Putamen (tissue), 1 donor: Measurements from ENCODE around the gene CXorf51A.
A peak's percentile ranks its signal among the peaks of the same experiment; 100 is the strongest.
"Not testable (repeated sequence)": the region's sequence is repeated elsewhere in the genome, so short reads cannot be mapped to it uniquely, and the experiment has no call there.

ENCODE experiments used
- DNase-seq: peaks from one replicate; pipeline ENCODE4 v3.0.0-alpha.2; 2016; ENCODE audit warnings: low spot score

CXorf51A gene

DNA sequence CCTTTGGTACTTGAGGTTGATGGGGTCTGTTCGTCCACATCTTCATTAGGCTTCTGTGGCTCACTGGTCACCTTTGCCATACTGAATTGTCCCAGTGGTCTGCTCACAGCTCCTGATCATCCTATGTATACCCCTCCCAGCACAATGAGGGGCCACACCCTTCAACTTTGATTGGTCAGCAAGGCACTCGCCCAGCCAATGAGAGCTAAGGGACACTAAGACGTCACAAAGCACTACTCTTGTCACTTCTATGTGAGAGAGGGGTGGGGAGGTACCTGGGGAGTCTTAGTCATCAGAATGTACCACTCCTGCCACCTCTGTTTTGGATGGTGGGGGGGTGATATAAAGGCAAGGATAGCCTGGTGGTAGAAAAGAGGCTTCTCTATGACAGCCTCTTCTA is at the start of gene CXorf51A:
Gene CXorf51A (minus strand): TSS at position 101 of the 400 bp plus-strand sequence. CDS start 21 bp downstream, at position 80.
- DNase-seq: not testable (repeated sequence)

DNA sequence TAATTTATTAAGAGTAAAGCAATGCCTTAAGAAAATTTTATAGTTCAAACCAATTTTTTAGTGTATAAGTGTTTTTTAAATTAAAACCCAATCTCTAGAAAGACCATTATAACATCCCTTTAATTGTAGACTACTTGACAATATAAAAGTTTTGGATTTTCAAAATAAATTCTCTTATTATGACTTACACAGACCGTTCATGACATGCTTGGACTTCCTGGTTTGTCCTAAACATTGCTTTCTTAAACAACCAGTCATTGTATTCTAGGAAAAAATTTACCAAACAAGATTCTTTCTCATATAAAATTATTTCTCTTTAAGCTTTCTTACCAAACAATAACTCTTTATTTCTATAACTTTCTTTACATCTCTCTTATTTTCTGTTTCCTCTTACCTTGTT is 49.0 kb upstream of the CXorf51A start:
- DNase-seq: no peak

DNA sequence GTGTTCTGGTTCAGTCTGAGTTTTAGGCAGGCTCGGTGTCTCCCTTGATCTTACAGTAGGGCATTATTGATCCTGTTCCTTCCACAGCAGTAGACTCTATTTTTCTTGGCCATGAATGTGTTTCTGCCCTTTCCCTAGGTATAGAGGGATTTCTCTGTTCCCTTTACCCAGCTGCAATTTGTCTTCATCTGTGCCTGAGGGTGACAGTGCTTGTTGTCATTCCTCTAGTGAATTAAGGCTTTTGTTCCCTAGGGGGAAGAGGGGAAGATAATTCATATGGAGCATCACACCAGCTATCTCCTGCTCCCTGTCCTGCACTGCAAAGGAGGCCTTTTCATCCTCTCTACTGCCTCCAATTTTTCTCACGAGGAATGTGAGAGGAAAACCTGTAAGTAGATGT is 39.7 kb upstream of the CXorf51A start:
- peak; percentile 39 for DNase-seq

DNA sequence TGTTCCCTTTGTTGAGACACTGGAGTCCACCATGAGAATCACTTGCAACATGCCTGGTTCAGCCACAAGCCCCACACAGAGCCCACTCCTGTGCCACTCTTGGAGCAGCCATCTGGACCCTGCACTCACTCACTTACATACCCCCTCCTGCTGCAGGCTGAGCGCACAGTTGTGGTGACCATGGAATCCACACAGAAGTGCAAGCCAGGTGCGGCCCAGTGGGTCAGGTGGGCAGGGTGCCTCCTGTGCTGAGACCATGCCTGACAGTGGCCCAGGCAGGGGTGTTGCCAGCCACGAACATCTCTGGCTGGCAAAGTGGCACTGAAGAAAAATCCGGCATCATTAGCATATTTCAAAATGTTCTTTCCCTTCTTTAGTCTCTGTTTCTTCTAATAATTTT is 17.4 kb upstream of the CXorf51A start:
- no peak for DNase-seq

DNA sequence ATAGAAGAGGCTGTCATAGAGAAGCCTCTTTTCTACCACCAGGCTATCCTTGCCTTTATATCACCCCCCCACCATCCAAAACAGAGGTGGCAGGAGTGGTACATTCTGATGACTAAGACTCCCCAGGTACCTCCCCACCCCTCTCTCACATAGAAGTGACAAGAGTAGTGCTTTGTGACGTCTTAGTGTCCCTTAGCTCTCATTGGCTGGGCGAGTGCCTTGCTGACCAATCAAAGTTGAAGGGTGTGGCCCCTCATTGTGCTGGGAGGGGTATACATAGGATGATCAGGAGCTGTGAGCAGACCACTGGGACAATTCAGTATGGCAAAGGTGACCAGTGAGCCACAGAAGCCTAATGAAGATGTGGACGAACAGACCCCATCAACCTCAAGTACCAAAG is 5.1 kb downstream of the CXorf51A start, which contains the start of gene CXorf51B:
Gene CXorf51B (plus strand): TSS at position 301 of the 400 bp plus-strand sequence. CDS start 21 bp downstream, at position 322.
- not testable (repeated sequence) for DNase-seq
